NCI-H526 (cell line): ENCODE measurements around the gene ANKRD53.

Source experiments
- DNase-seq, 2 experiments: peaks; one replicate each; lab custom pipeline; 2025; lab: John Stamatoyannopoulos, UW

ANKRD53 gene, protein sequence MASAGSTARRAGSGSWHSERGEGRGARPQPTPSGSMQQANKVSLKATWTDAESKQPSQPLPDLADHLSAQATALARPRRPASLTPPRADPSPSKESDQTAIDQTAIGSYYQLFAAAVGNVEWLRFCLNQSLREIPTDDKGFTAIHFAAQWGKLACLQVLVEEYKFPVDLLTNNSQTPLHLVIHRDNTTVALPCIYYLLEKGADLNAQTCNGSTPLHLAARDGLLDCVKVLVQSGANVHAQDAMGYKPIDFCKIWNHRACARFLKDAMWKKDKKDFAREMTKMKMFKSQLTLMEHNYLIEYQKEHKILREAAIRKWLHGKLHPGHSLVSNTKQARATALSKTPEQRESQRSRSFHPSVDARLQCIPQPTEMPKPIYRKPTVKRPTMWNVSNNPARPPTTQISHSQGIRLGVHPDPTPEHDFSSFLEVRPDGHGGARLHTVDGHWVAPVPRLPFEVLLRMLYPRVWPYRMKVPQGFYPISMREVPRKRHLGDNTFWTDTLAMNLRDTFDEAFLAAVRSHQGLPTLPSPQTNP

DNA sequence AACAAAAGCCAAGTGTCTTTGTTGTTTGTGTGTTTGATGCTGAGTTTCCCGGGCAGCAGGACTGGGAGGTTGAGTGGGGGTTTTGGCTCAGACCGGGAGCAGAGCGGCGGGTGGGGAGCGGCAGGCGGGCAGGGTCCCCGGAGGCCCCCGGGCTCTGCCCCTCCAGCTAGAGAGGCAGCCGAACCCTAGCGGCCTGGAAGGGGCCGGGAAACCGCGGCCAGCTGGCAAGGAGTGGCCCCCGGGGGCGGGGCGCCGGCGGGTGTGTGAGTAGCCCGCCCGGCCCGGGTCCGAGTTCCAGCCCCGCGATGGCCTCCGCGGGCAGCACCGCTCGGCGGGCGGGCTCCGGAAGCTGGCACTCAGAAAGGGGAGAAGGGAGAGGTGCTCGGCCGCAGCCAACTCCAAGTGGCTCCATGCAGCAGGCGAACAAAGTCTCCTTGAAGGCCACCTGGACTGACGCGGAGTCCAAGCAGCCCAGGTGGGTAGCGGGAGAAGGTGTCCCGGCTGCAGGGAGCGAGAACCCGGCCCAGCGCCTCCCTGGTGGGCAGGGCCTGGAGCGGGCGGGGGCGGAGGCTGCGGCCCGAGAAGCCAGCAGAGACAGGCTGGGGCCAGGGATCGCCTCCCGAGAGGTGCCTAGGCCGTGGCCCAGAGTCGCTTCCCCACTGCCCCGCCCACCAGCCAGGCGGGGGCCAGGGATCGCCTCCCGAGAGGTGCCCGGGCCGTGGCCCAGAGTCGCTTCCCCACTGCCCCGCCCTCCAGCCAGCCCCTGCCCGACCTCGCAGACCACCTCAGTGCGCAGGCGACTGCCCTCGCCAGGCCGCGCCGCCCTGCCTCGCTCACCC lies at the start of gene ANKRD53:
Gene ANKRD53 (plus strand): TSS at position 290 of the 839 bp plus-strand sequence. CDS start 16 bp downstream, at position 306.
- DNase-seq, result peak in 1 of 2 experiments; percentile 66

GRCh38 chr2:70930371-70931329 lies 47.8 kb upstream of the ANKRD53 start:
- no peak for DNase-seq

DNA sequence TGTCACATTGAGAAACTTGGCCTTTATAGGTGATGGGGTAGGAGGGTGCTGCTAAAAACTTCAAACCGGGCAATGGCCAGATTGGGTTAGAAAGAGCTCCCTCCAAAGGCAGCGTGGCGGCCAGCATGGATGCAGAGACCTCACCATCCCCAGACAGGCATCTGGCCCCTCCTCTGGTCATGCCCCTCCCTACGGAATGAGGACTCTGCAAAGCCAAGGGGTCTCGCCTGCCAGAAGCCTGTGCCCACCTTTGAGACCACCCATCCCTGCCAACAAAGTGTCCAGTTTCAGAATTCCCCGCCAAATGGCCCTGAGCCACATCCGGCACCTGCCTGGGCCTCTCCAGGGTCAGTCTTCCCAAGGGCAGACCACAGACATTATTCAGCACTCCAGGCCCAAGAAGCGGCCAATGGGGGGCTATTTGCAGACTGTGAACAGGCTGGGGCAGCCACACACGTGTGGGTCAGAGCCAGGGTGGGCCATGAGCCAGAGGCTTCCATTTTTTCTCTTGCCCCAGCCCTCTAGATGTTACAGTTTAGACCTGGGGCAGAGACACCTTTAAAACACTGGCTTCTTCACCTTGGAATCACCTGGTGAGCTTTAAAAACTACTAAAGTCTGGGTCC lies 46.9 kb upstream of the ANKRD53 start:
- no peak for DNase-seq

DNA sequence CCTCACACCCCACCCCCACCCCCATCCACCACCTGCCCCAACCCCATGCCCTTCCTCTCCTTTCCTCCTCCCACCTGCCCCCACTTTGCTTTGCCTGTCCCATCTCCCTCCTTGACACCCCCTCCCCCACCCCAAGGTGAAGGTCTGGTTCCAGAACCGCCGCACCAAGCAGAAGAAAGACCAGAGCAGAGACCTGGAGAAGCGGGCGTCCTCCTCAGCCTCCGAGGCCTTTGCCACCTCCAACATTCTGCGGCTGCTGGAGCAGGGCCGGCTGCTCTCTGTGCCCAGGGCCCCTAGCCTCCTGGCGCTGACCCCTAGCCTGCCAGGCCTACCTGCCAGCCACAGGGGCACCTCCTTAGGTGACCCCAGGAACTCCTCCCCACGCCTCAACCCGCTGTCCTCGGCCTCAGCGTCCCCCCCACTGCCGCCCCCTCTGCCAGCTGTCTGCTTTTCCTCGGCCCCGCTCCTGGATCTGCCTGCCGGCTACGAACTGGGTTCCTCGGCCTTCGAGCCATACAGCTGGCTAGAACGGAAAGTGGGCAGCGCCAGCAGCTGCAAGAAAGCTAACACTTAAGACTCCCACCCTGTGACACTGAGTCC lies 45.7 kb upstream of the ANKRD53 start:
- no peak for DNase-seq

- no peak for DNase-seq
Measured at GRCh38 chr2:70934981-70935380, 43.4 kb upstream of the ANKRD53 start.

DNA sequence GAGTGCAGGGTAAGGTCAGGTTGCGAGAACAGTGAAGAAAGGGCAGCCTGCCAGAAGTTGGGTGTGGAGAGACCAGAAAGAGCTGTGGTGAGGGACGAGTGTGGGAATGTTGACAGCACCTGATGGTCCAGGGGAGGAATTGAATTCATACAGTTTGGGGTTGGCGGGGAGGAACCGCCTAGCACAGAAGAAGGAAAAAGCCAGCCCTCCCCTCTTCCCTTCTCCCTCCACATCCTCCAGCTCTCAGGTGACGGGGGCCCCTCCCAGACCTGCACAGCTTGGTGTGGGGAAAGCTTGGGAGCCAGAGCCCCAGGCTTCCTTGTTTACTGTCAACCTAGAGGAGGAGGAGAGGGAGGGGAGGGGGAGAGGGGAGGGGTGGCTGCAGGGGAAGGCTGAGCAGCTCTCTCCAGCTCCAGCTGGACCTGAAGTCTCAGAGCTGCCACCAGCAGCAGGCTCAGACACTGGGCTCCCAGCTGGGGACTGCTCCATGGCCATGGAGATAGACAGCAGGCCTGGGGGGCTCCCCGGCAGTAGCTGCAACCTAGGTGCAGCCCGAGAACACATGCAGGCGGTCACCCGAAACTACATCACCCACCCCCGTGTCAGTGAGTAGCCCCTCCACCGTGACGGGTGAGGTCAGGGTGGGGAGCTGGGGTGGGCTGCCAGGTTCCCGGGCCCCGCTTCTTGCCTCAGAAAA lies 42.8 kb upstream of the ANKRD53 start, which contains the start of gene ATP6V1B1:
Gene ATP6V1B1 (plus strand): TSS at position 433 of the 697 bp plus-strand sequence. CDS start 55 bp downstream, at position 488.
- DNase-seq, result peak in 1 of 2 experiments; percentile 47

DNA sequence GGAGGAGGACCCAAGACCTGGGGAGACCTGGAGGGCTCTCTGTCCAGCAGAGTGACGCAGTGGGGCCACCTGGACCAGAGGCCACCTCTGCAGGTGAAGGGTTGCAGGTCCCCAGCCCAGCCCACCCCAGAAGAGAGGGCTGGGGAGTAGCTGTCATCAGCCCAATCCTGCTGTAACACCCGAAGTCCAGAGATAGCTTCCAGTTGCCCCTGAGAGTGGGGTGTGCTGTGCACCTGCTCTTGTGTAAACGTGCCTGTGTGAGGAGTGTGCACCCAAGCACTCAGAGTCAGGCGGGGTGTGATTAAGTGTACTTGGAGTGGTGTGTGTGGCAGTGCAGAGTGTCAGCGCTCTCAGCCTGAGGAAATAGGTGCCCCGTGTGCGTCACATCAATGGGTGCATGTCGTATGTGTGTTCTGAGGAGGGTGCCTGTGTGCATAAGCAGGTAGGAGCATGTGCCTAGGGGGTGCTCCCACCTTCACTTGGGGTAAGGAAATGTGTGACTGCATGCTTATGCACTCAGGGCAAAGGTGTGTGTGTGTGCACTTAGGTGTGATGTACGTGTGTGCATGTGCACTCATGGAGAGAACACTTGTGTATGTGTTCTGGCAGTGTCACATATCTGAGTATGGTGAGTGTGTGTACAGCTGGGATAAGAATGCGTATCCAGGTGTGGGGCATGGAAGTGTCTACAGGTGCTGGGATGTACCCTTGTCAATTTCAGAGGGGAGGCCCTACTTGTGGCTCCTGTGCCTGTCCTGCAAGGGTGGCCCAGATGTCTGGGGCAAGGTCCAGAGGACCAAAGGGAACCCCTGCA lies 42.1 kb upstream of the ANKRD53 start:
- no peak for DNase-seq

- peak in 1 of 2 experiments; percentile 2 for DNase-seq
Measured at GRCh38 chr2:70936979-70937811, 41.2 kb upstream of the ANKRD53 start.

DNA sequence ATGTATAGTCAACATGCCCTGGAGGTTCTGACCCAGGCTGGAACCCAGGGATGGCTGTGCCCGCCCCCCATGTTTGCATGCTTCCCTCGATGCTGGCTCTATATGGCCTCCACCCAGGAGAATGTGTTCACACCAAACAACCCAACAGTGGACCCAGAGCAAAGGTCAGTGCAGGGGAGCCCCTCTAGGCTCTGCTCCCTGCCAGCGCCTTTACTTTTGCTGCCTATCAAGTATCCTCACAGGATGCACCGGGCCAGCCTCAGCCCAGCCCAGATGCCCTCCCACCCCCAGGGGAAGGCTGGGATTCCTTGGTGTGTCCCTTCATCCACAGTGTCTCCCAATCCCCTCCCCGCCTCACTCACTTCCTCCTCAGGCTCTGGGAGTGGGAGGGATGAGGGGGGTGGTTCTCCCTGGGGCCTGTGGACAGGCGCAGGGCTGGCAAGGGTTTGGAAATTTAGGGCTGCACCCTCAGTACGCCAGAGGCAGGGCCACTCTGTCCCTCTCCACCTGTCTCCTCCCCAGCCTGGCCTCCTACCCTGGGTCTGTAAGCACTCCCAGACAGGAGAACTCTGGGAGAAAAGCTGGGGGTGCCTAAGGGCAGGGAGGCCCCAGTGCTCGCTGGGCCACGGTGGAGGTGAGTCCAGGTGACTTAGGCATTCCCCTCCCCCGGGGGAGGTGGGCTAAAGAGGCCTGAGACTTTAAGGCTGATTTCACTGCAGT lies 40.4 kb upstream of the ANKRD53 start:
- no peak for DNase-seq

DNA sequence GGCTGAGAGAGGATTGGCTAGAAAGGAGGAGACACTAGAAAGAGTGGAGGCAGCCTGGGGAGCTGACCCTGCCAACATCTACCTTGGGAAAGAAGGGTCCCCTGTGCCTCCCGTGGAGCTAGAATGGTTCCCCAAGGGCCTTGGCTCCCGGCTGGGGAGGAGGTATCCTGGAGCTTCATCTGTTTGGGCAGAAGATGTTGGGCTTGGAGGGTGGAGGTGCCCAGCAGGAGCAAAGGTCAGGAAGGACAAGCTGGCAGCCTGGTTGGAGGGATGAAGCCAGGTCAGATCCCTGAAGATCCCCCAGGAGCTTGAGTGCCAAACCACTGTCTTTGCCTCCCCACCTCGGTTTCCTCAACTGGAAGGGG lies 39.9 kb upstream of the ANKRD53 start:
- no peak for DNase-seq

- DNase-seq, result no peak
Measured at GRCh38 chr2:70939001-70939838, 39.2 kb upstream of the ANKRD53 start.

DNA sequence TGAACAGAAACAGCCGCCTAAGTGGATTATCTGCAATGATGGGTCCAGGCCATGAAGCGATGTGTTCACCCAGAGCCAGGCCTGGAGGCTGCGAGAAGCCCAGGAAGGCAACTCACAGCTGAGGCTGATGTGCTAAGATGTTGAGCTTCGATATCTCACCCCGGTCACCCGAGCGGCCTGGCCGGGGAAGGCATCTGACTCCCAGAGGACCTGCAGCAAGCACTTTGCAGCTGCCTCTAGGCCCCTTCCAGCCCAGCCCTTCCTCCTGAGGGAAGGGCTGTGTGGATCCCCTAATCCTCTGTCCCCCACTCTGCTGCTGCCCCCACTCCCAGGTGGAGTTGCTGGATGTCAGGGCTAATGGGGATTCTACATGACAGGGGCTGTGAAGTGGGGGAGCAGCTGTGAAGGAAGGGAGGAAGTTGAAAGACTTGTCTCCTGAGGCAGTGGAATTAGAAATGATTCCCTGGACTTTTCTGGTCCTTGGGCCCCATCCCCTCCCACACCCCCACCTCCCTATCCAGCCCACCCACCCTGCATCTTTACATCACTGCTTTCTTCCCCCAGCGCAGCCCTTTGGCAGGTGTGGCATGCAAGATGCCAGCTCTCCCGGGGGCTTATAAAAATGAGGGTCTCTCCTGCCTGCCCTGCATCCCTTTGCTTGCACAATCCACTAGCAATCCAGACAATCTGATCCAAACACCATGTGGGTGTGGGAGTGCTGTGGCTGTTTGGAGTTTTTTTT lies 38.4 kb upstream of the ANKRD53 start:
- DNase-seq, result no peak

- no peak for DNase-seq
Measured at GRCh38 chr2:70941186-70941585, 37.2 kb upstream of the ANKRD53 start.

GRCh38 chr2:70941701-70942100 lies 36.7 kb upstream of the ANKRD53 start:
- no peak for DNase-seq

DNA sequence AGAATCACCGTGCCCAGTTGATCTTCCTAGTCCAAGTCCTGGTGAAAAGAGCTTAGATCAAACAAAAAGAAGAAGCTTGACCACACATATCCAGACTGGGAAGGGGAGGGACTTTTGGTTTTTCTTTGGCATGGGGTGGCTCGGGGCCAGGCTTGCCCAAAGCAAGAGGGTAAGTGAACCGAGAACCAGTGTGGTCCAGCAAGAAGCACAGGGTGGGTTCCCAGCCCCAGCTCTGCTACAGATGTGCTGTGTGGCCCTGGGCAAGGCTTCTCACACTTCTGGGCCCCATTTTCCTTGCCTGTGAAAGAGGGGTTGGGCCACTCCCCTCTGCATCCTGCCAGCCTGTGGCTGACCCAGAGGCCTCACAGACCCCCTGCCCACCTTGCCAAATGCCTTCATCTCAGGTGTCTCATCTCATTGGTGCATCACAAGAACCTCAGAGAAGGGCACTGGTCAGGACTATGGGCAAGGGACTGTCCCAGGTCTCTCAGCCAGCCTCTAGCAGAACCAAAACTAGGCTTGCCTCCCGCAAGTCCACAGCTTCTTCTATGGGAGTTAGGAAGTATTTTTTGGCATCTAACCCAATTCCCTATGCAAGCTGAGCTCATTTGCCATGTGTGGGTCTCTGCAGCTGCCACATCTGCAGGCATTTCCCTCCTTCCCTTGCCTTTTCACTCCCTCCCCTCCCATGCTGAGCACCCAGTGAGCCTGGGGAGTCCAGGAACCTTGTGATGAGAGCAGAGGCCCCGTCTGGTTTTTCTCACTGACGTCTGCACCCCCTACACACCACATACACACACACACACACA lies 35.8 kb upstream of the ANKRD53 start:
- no peak for DNase-seq
